Mesodermal cell (in vitro differentiated cells): ENCODE measurements around the gene CLIC5.

Experiments
- H3K27ac ChIP-seq: 2 replicates; pipeline ENCODE4 v1.7.0; 2013; ENCODE audit warnings: mild to moderate bottlenecking, low read depth, low read length, moderate library complexity; ENCODE audit not compliant: severe bottlenecking
- H3K36me3 ChIP-seq: 2 replicates; pipeline ENCODE4 v1.7.1; 2013; ENCODE audit warnings: mild to moderate bottlenecking, low read length, moderate library complexity; ENCODE audit not compliant: control insufficient read depth, insufficient read depth
- H3K4me1 ChIP-seq: one replicate; pipeline ENCODE4 v1.7.1; 2013; ENCODE audit warnings: mild to moderate bottlenecking, low read length; ENCODE audit not compliant: insufficient read depth, control insufficient read depth, poor library complexity, severe bottlenecking
- H3K4me3 ChIP-seq: 2 replicates; pipeline ENCODE4 v1.7.0; 2013; ENCODE audit warnings: low read length, control low read depth, mild to moderate bottlenecking; ENCODE audit not compliant: insufficient read depth, poor library complexity, severe bottlenecking; ENCODE audit errors: extremely low read depth
- H3K9me3 ChIP-seq: 2 replicates; pipeline ENCODE4 v1.7.1; 2013; ENCODE audit warnings: mild to moderate bottlenecking, low read length, moderate library complexity; ENCODE audit not compliant: control insufficient read depth
- WGBS, 2 experiments: methylation state at CpG; one replicate each; pipeline ENCODE4 v1.1.5; 2013; ENCODE audit warnings: missing lambda C conversion rate in 2 of 2; ENCODE audit not compliant: insufficient coverage in 2 of 2; 5-methylcytosine and 5-hydroxymethylcytosine counted together

CLIC5 gene

DNA sequence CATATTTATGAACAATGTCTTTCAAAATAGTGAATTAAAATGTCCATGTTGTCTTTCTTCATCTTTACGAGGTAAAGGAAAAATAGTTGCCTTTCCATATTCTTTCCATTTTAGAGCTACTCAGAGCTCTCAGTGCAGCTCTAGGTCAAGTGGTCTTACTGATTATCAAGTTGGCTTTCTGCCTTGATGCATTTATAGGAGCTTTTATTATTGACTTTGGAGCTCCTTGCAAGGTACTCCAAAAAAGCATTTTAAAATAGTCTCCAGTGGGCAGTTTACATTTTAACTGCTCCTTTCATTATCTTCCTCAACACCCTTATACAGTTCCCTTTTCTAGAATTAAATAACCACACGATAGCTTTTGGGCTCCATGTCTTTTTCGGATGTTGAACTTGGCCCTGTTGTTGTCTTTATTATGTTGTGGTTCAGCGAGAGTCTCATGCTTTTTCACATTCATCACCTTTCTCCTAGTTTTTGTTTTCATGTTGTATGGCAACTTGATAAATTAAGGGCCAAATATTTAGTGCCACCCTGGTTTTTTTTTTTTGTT is 122.9 kb downstream of the CLIC5 start:
- Histone ChIP-seq H3K27ac (no peak overlapping the region), H3K4me1 (no peaks in the 10 kb centered on the region), H3K9me3 (no peaks in the 10 kb centered on the region), H3K4me3 (no peak overlapping the region), H3K36me3 (no peaks in the 10 kb centered on the region)
- no CpG with 5 or more reads among the region's 4 CpGs for WGBS, 2 experiments

DNA sequence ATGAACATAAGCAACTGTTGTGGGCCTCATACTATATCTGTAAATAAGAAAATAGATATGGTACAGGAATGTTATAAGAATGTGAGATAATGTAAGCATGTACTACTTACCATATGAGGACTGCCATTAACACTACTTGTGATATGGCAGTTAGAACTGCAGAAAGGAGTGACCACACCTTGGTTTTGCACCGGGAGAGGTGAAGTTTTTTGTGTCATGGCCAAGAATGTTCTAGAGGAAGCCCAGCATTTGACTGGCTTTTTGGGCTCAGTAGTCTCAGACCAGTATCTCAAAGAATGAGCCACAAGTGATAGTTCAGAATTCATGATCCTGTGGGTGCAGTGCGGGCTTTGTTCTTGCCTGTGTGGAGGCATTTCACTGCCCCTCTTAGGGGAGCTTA is 123.5 kb downstream of the CLIC5 start:
- Histone ChIP-seq H3K4me3 (no peak overlapping the region), H3K27ac (no peak overlapping the region), H3K4me1 (no peaks in the 10 kb centered on the region), H3K9me3 (no peaks in the 10 kb centered on the region), H3K36me3 (no peaks in the 10 kb centered on the region)
- 81 to 100% methylated on average over 2 of the region's 2 CpGs for WGBS, 2 experiments

DNA sequence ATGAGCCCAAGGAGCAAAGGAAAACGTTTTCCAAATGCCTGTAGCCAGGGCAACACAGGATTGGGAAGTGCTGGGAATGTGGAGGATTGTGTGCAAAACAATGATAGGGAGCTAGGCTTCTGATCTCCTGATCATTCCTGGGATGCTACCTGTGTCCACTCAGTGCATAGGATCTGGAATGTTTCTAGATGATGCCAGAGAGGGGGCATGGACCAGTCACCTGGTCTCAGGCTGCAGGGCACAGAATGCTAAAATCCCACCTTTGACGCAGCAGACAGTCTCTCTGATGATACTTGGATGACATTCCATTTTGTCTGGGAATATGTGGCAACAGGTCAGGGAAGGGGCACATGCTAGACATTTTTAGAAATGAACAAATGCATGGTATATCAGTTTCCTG is 128.9 kb downstream of the CLIC5 start:
- 43 to 60% methylated on average over 1 to 2 of the region's 2 CpGs for WGBS, 2 experiments
- H3K4me3 ChIP-seq = no peak overlapping the region
- no peak overlapping the region for H3K27ac ChIP-seq
- H3K9me3 ChIP-seq = no peaks in the 10 kb centered on the region
- H3K4me1 ChIP-seq = no peaks in the 10 kb centered on the region
- no peaks in the 10 kb centered on the region for H3K36me3 ChIP-seq

DNA sequence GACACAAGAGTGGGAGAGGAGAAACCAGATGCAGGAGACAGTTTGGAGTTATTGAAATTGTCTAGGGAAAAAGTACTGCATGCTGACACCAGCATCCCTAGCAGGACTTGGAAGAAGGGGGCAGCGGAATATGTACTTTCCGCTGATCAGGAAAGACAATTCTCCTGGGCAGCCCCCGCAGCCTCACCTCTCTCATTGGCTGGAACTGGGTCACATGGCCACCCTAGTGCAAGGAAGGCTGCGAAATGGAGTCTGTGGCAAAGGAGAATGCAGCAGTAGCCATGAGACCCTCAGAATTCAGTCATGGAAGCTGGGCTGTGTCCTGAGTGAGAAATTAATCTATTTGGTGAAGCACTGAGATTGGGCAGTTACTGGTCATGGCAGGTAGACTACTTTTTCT is 131.3 kb downstream of the CLIC5 start:
- H3K4me1 ChIP-seq = peaks cover 4% of the 10 kb centered on the region
- H3K4me3 ChIP-seq = no peak overlapping the region
- no peaks in the 10 kb centered on the region for H3K36me3 ChIP-seq
- no peaks in the 10 kb centered on the region for H3K9me3 ChIP-seq
- no peak overlapping the region for H3K27ac ChIP-seq
- WGBS, 2 experiments = 73 to 86% methylated on average over 4 of the region's 4 CpGs

DNA sequence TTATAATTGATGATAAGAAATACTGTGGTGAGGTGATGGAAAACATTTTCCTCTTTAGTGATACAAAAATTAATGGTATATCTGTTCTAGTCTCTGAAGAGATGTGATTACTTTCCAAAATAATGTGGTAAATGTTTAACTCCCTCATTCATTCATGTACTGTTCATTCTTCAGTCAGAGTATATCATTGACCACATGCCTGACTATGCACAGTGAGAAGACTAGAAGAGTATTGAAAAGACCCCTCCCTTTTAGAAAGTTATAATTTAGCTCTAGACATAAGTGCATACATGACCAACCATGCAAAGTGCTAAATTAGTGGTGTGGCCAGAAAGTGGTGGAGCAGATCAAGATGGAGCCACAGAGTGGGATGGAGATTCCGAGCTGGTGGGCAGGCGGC is 133.0 kb downstream of the CLIC5 start:
- H3K36me3 ChIP-seq = no peaks in the 10 kb centered on the region
- 94% methylated on average over 2 of the region's 2 CpGs for WGBS, 2 experiments
- no peak overlapping the region for H3K27ac ChIP-seq
- H3K4me1 ChIP-seq = peaks cover 4% of the 10 kb centered on the region
- no peaks in the 10 kb centered on the region for H3K9me3 ChIP-seq
- H3K4me3 ChIP-seq = no peak overlapping the region

DNA sequence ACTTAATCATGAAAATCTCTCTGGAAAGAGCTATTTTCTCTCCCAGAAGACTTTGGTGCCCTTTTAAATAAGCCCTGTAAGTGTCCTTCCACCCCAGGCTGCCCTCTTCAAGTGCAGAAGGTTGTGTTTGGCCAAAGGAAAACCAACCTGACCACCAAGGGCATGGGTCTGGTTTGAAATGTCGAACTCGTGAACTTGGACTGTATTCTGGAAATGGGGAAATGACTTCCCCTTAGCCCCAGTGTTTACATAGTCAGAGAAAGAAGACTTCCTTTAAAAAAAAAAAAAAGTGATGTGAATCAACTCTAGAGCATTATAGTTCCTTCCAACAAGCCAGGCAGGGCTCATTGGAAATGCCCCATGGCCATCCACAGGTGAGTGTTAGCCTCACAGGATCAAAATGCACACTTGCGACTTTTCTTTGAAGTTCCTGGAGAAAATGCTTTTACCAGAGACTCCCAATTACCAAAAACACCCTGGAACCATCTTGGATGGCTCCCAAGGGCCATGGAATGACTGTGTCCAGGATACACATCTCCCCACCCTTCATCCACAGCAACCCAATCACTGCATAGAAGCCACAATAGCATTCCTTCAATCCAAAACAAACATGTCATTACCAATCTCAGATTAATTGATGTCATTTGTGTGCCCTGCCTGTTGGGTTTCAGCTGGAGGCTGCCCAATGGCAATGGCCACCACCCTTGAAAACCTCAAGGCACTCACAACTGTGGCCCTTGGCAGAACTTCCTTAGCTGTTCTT is 133.8 kb downstream of the CLIC5 start:
- H3K27ac ChIP-seq = no peak overlapping the region
- no peaks in the 10 kb centered on the region for H3K36me3 ChIP-seq
- H3K4me1 ChIP-seq = peaks cover 4% of the 10 kb centered on the region
- no peak overlapping the region for H3K4me3 ChIP-seq
- WGBS, 2 experiments = 78 to 100% methylated on average over 1 of the region's 3 CpGs
- H3K9me3 ChIP-seq = no peaks in the 10 kb centered on the region

DNA sequence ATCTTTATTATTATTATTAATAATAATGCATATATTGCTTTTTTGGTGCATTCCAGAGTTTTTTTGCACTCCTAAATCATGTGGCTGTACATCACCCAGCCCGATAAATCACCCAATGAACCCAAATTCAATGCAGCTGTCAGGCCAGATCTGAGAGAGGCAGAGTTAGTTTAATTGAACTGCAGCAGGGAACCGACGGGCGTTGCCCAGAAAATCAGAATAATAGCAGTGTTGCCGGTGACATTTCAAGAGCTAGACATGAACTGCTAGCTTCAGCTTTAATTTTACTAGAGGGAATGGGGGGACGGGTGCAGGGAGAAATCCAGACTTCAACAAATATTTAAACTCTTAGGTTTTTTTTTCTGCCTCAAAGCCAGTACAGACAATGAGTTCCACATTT is 135.0 kb downstream of the CLIC5 start:
- H3K4me3 ChIP-seq = no peak overlapping the region
- peaks cover 4% of the 10 kb centered on the region for H3K4me1 ChIP-seq
- no peaks in the 10 kb centered on the region for H3K36me3 ChIP-seq
- H3K9me3 ChIP-seq = no peaks in the 10 kb centered on the region
- no peak overlapping the region for H3K27ac ChIP-seq
- 85 to 95% methylated on average over 5 to 6 of the region's 6 CpGs for WGBS, 2 experiments

DNA sequence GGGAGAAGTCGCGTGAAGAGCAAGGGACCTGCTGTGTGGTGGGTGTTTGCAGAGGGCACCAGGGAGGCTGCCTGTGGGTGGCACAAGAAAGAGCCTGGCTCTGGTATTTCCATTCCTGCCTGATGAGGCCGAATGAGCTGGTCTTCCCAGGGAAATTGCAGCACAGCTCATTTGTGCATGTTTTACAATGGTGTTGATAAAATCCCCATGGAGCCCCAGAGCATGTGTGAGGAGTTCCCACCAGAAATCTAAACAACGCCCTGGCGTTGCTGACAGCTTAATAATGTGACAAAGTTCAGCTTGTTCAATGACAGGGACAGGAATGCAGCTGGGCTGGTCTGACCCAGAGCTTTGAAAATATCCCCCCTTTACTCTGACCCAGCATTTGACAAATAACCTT is 135.5 kb downstream of the CLIC5 start:
- H3K4me3 ChIP-seq = no peak overlapping the region
- WGBS, 2 experiments = 60 to 76% methylated on average over 3 to 5 of the region's 5 CpGs
- H3K4me1 ChIP-seq = peaks cover 4% of the 10 kb centered on the region
- H3K27ac ChIP-seq = no peak overlapping the region
- H3K9me3 ChIP-seq = no peaks in the 10 kb centered on the region
- H3K36me3 ChIP-seq = no peaks in the 10 kb centered on the region

DNA sequence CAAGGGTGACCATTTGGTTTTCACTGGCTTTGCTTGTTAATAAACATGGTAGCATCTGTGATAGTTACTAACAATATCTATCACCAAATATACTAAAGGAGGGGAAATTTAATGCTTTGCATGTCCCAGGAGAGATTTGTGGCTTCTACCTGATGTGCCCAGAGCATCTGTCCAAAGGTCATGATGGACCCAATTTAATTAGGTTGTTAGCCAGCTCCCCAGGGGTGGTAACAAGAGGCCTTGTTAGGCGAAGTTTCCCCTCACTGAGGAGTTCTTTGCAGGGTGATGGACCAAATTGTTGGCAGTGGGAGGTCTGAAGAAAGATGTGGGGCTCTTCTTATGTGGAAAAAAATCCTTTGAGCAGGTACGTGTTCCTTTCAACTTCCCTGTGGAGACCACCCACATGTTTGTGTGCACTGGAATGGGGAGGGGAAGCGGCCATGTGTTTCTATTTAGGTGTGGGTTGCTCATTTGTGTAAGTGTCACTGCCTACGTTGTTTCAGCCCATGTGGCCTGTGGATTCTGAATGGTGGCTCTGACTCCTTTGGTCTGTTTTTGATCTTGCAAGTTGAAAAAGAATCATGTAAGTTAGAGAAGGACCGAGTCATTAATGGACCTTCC is 137.6 kb downstream of the CLIC5 start:
- H3K27ac ChIP-seq = no peak overlapping the region
- H3K4me1 ChIP-seq = peaks cover 4% of the 10 kb centered on the region
- WGBS, 2 experiments = 75 to 92% methylated on average over 2 to 4 of the region's 5 CpGs
- H3K4me3 ChIP-seq = no peak overlapping the region
- H3K36me3 ChIP-seq = no peaks in the 10 kb centered on the region
- no peaks in the 10 kb centered on the region for H3K9me3 ChIP-seq

DNA sequence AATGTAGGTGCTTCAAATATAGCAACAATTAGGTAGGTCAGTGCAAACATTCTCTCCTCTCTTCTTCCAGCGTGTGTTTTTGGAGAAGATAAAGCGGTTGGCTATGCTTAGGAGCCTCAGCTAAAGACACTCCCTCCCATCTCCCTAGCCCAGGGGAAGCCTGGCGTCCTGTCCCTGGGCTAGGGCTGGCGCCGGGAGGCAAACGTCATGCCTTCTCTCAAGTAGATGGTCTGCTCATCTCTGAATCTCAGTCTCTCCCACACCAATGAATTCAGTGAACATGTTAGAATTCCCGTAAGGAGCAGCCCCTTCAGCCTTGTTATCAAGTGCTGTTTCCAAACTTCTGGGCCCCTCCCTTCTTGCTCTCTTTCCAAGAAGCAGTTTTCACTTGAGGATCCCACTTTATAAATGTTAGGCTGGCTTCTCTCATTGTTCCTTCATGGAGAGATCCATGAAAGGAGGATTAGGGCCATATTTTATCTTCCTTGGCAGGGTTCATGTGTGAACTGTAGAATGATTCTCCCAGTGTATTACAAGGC is 142.8 kb downstream of the CLIC5 start:
- 91 to 93% methylated on average over 6 to 7 of the region's 7 CpGs for WGBS, 2 experiments
- Histone ChIP-seq H3K4me1 (no peaks in the 10 kb centered on the region), H3K36me3 (no peaks in the 10 kb centered on the region), H3K9me3 (no peaks in the 10 kb centered on the region), H3K27ac (no peak overlapping the region), H3K4me3 (no peak overlapping the region)

DNA sequence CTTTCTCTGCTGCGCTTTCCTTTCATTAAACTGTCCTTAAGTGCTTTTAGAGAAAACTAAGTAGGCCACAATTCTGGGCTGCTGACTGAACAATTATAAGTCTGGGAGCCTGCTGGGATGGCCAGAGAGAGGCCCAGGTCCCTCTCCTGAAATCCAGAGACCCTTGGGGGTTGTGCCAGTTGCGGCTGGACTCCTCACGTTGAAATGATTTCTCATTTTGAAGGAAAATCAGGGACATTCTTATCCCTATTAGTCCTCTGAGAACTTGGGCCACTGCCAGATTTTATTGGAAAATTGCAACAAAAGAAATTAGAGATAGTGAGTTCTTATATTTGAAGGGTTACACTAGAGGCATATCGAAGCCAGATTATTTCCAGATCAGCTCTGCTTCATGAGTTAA is 145.1 kb downstream of the CLIC5 start:
- Histone ChIP-seq H3K4me1 (no peaks in the 10 kb centered on the region), H3K36me3 (no peaks in the 10 kb centered on the region), H3K9me3 (no peaks in the 10 kb centered on the region), H3K4me3 (no peak overlapping the region), H3K27ac (no peak overlapping the region)
- WGBS, 2 experiments = 93 to 100% methylated on average over 1 to 2 of the region's 4 CpGs
